Renal pelvis (tissue), 12 donors: Measurements from ENCODE around the gene MSX2. TPM values are rescaled to one million over a fixed set of nuclear protein-coding genes. Genes with fewer than 3 reads are reported as not detected.

ENCODE experiments used
- DNase-seq: peaks from one replicate; pipeline ENCODE4 v3.0.0-alpha.2; 2013
- long read RNA-seq, 16 experiments: transcript quantifications; one replicate each; lab custom pipeline, GENCODE V29; 2026
- polyA plus RNA-seq, 3 donors: library from polyadenylated mRNA; unstranded; fragments of 120-200 nt; gene quantifications; one replicate each; pipeline ENCODE4 v1.2.1, GENCODE V29; 2013; ENCODE audit not compliant: insufficient read length in 3 of 3

MSX2 gene
- 1 to 10 TPM in 1 of 3 donors, under 1 TPM in 2; 0.49 to 1.2 (median 0.82) TPM for polyA plus RNA-seq
- long read RNA-seq, donor 1, result 0 reads
- long read RNA-seq, donor 2, result 0 reads
- long read RNA-seq, donor 3, result 0 reads
- long read RNA-seq, donor 4, partial matches to known transcripts, result 0 of 1 reads
- long read RNA-seq, donor 4, other reads (novel, unspliced or antisense), result 0 of 1 reads
- long read RNA-seq, donor 5, partial matches to known transcripts, result 0 of 1 reads
- long read RNA-seq, donor 5, other reads (novel, unspliced or antisense), result 0 of 1 reads
- long read RNA-seq, donor 6, result 0 reads
- long read RNA-seq, donor 7, partial matches to known transcripts, result 0 of 1 reads
- long read RNA-seq, donor 7, other reads (novel, unspliced or antisense), result 0 of 1 reads
- long read RNA-seq, donor 8, result 0 reads
- long read RNA-seq, donor 9, result 0 reads
- long read RNA-seq, donor 10, partial matches to known transcripts, result 0 of 1 reads
- long read RNA-seq, donor 10, other reads (novel, unspliced or antisense), result 0 of 1 reads
- long read RNA-seq, donor 11, result 0 reads
- long read RNA-seq, donor 12, result 0 reads
- long read RNA-seq, donor 13, result 0 reads
- long read RNA-seq, donor 14, result 0 reads
- long read RNA-seq, donor 15, result 0 reads
- long read RNA-seq, donor 16, partial matches to known transcripts, result 0 of 1 reads
- long read RNA-seq, donor 16, other reads (novel, unspliced or antisense), result 0 of 1 reads

GRCh38 chr5:174724484-174725260 lies at the start of gene MSX2:
TSS of gene MSX2 (plus strand) at chr5:174724582. CDS start at chr5:174724660, 78 bp downstream.
- DNase-seq, result peak; percentile 87

GRCh38 chr5:174675110-174675509 lies 49.3 kb upstream of the MSX2 start:
- peak; percentile 47 for DNase-seq

- no peak for DNase-seq
Measured at GRCh38 chr5:174675916-174676315, 48.5 kb upstream of the MSX2 start.

GRCh38 chr5:174678107-174678506 lies 46.3 kb upstream of the MSX2 start:
- no peak for DNase-seq

- DNase-seq, result no peak
Measured at GRCh38 chr5:174680901-174681565, 43.3 kb upstream of the MSX2 start.

GRCh38 chr5:174687503-174687902 lies 36.9 kb upstream of the MSX2 start:
- no peak for DNase-seq

GRCh38 chr5:174688441-174689354 lies 35.7 kb upstream of the MSX2 start:
- no peak for DNase-seq

GRCh38 chr5:174690271-174690670 lies 34.1 kb upstream of the MSX2 start:
- DNase-seq, result no peak

GRCh38 chr5:174692381-174692780 lies 32.0 kb upstream of the MSX2 start:
- DNase-seq, result no peak

- DNase-seq, result no peak
Measured at GRCh38 chr5:174692982-174693422, 31.4 kb upstream of the MSX2 start.

GRCh38 chr5:174693697-174694385 lies 30.5 kb upstream of the MSX2 start:
- DNase-seq, result no peak

GRCh38 chr5:174694611-174695010 lies 29.8 kb upstream of the MSX2 start:
- no peak for DNase-seq

GRCh38 chr5:174698156-174698555 lies 26.2 kb upstream of the MSX2 start:
- DNase-seq, result no peak

GRCh38 chr5:174699131-174699530 lies 25.3 kb upstream of the MSX2 start:
- no peak for DNase-seq

- no peak for DNase-seq
Measured at GRCh38 chr5:174706997-174707572, 17.3 kb upstream of the MSX2 start.

GRCh38 chr5:174707671-174708070 lies 16.7 kb upstream of the MSX2 start:
- no peak for DNase-seq

GRCh38 chr5:174708476-174709207 lies 15.7 kb upstream of the MSX2 start:
- no peak for DNase-seq

GRCh38 chr5:174714751-174715150 lies 9.6 kb upstream of the MSX2 start:
- DNase-seq, result no peak

- no peak for DNase-seq
Measured at GRCh38 chr5:174715804-174716203, 8.6 kb upstream of the MSX2 start.
